ENCODE data around the gene PIP5K1C.

Gene PIP5K1C

DNA sequence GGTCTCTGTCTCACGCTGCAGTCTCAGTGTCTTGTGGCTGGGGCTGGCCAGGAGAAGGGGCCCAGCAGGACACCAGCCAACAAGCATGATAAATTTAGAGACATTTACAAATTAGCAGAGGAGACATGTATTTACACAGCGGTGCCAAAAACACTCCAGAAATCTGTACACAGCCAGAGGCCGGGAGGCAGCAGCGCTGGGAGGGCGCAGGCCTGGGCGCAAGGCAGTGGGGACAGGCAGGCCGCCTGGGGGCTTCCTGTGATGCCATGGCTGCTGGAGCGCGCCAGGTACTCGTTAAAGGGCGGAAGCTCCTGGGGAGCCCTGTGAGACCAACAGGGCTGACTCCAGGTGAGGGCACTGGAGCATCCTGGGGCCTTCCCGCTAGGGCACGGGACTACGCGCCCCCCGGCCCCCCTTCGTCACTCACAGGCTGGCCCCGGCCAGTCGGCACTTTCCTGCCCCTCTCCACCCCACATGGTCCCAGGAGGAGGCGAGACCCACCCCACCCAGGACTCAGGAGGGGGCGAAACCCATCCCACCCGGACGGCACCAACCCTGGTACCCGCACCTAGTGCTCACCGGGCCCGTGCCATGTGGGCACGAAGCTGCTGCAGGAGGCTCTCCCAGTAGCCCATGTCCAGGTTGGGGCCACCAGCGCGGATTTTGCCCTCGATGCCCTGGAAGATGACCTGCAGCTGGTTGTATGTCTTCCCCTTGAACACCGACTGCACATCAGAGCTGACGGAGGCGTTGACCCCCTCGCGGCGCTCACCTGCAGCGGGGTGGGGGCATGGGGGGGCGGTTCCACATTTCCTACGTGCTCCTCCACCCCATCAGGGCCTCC lies 86.2 kb downstream of the PIP5K1C start:
- peaks cover 9% of the 10 kb centered on the region for H3K36me3 Mint-ChIP-seq (ENCODE audit: low read depth)
- H3K9me3 Mint-ChIP-seq: no peaks in the 10 kb centered on the region
- no peak overlapping the region for H3K27ac Mint-ChIP-seq
- no peaks in the 10 kb centered on the region for H3K27me3 Mint-ChIP-seq (ENCODE audit: low read depth)
- TF ChIP-seq CTCF (IDR thresholded peaks at IDR 0.05; ENCODE audit: unreplicated experiment in 3 of 3): no peak
- no peak overlapping the region for H3K4me3 Mint-ChIP-seq
- no peaks in the 10 kb centered on the region for H3K4me1 Mint-ChIP-seq

DNA sequence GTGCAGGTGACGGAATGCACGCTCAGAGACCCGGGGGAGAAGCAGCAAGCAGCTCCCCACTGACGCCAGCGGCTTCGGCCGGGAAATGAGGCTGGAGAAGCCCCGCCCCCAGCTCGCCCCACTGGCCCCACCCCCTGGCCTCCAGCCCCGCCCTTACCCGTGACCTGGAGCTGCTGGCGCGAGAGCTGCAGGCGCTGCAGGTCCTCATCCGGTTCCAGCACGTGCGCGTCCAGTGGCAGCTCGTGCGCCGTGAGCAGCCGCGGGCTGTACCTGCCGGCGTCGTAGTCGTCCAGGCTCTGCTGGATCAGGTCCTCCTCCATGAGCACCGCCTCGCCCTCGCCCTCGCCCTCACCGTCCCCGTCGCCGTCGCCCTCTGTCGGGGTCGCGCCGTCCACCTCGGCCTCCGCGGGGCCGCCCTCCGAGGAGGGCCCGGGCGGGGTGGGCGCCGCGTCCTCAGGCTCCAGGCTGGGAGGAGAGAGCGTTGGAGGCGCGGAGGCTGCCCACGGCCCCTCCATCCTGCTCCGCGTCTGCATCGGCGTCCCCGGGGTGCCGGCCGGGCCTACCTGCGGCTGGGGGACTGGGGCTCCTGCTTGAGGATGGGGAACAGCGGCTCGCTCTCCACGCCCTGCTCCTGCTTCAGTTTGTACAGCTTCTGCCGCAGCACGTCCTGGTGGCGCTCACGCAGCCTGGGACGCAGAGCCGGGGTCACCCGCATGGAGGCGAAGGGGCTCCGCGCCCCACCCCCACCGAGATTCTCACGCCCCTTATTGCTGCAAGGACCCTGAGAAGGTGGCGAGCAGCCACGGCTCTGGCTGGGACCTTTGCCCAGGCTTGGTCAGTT lies 87.1 kb downstream of the PIP5K1C start:
- H3K27me3 Mint-ChIP-seq (ENCODE audit: low read depth): no peaks in the 10 kb centered on the region
- peaks cover 2% of the 10 kb centered on the region for H3K4me1 Mint-ChIP-seq
- peaks cover 9% of the 10 kb centered on the region for H3K36me3 Mint-ChIP-seq (ENCODE audit: low read depth)
- H3K4me3 Mint-ChIP-seq: no peak overlapping the region
- TF ChIP-seq CTCF (IDR thresholded peaks at IDR 0.05; ENCODE audit: unreplicated experiment in 3 of 3): no peak
- no peaks in the 10 kb centered on the region for H3K9me3 Mint-ChIP-seq
- no peak overlapping the region for H3K27ac Mint-ChIP-seq

DNA sequence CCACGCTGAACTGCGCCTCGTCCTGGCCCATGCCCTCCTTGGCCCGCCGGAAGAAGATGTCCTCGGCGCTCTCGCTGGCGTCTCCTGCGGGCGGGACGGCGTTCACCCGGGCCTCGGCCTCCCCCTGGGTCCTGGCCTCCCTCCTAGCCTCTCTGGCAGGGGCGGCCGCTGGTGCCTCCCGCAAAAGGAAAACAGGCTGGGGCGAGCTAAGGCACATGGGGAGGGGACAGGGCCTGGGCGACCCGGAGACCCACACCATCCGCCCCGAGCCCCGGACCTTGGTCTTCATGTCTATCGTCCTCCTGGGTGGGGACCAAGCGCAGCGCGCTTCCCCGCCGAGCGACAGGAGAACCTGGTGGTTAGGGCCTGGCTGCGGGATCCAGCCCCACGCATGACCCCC lies 87.9 kb downstream of the PIP5K1C start:
- H3K27ac Mint-ChIP-seq: no peak overlapping the region
- H3K4me3 Mint-ChIP-seq: no peak overlapping the region
- H3K27me3 Mint-ChIP-seq (ENCODE audit: low read depth): peaks cover 2% of the 10 kb centered on the region
- peaks cover 8% of the 10 kb centered on the region for H3K4me1 Mint-ChIP-seq
- TF ChIP-seq CTCF (IDR thresholded peaks at IDR 0.05; ENCODE audit: unreplicated experiment in 3 of 3): no peak
- no peaks in the 10 kb centered on the region for H3K9me3 Mint-ChIP-seq
- peaks cover 9% of the 10 kb centered on the region for H3K36me3 Mint-ChIP-seq (ENCODE audit: low read depth)

DNA sequence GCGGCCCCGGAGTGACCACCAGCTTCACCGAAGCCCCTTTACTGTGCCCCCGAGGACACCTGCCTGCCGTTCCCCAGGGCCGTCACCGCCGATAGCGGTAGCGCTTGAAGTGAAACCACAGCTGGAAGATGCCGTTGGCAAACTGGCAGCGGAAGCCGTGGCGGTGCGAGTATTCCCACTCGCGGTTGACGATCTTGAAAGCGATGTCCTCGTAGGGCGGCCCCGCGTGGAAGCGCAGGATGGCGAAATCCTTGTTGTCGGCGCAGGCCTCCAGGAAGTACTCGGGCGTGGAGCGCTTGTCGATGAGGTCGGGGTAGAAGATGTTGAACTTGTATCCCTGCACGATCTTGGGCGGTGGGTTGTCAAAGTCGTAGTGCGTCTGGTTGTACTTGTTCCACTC lies 88.4 kb downstream of the PIP5K1C start:
- H3K27me3 Mint-ChIP-seq (ENCODE audit: low read depth): peaks cover 6% of the 10 kb centered on the region
- H3K36me3 Mint-ChIP-seq (ENCODE audit: low read depth): peaks cover 9% of the 10 kb centered on the region
- H3K27ac Mint-ChIP-seq: no peak overlapping the region
- TF ChIP-seq CTCF (IDR thresholded peaks at IDR 0.05; ENCODE audit: unreplicated experiment in 3 of 3): no peak
- H3K4me1 Mint-ChIP-seq: peaks cover 8% of the 10 kb centered on the region
- H3K4me3 Mint-ChIP-seq: no peak overlapping the region
- no peaks in the 10 kb centered on the region for H3K9me3 Mint-ChIP-seq

- H3K36me3 Mint-ChIP-seq (ENCODE audit: low read depth): peaks cover 9% of the 10 kb centered on the region
- H3K27ac Mint-ChIP-seq: no peak overlapping the region
- H3K4me3 Mint-ChIP-seq: no peak overlapping the region
- H3K4me1 Mint-ChIP-seq: peaks cover 8% of the 10 kb centered on the region
- peaks cover 6% of the 10 kb centered on the region for H3K27me3 Mint-ChIP-seq (ENCODE audit: low read depth)
- no peaks in the 10 kb centered on the region for H3K9me3 Mint-ChIP-seq
- no peak for TF ChIP-seq CTCF (IDR thresholded peaks at IDR 0.05; ENCODE audit: unreplicated experiment in 3 of 3)
Measured at GRCh38 chr19:3610745-3611717, 89.2 kb downstream of the PIP5K1C start.
